GM23338 (cell line): ENCODE measurements around the gene SASH1. TPM values are rescaled to one million over a fixed set of nuclear protein-coding genes. Genes with fewer than 3 reads are reported as not detected.

Experiments used
- ATAC-seq: fragments of 200-7000 bp; cut with Tn5 transposase; 3 replicates; pipeline ENCODE4 v1.9.1; 2020
- DNase-seq: peaks from one replicate; pipeline ENCODE4 v3.0.0-alpha.2; 2015; ENCODE audit warnings: low spot score
- H2AFZ ChIP-seq: fragments of 200-600 bp; sonication (generic); 2 replicates; pipeline ENCODE4 v1.8.0; 2016; ENCODE audit warnings: antibody characterized with exemption, mild to moderate bottlenecking, moderate library complexity
- H3F3A ChIP-seq: fragments of 200-600 bp; sonication (generic); replicated peaks from 2 replicates; pipeline ENCODE4 v1.8.0; 2017; ENCODE audit warnings: antibody characterized with exemption, mixed run types, low read depth
- H3K27ac ChIP-seq: fragments of 200-600 bp; sonication (generic); 2 replicates; pipeline ENCODE4 v1.6.1; 2016; ENCODE audit warnings: low read depth
- H3K27me3 ChIP-seq: fragments of 200-600 bp; sonication (generic); 2 replicates; pipeline ENCODE4 v1.8.0; 2016; ENCODE audit warnings: mild to moderate bottlenecking, mixed run types, moderate library complexity; ENCODE audit not compliant: insufficient read depth
- H3K36me3 ChIP-seq: fragments of 200-600 bp; sonication (generic); 2 replicates; pipeline ENCODE4 v1.8.0; 2016; ENCODE audit warnings: mild to moderate bottlenecking; ENCODE audit not compliant: insufficient read depth
- H3K4me1 ChIP-seq: fragments of 200-600 bp; sonication (generic); 2 replicates; pipeline ENCODE4 v1.8.0; 2016; ENCODE audit warnings: mild to moderate bottlenecking, moderate library complexity; ENCODE audit not compliant: insufficient read depth
- H3K4me2 ChIP-seq: fragments of 200-600 bp; sonication (generic); 2 replicates; pipeline ENCODE4 v1.7.1; 2017; ENCODE audit warnings: mixed run types
- H3K4me3 ChIP-seq: fragments of 200-600 bp; sonication (generic); 2 replicates; pipeline ENCODE4 v1.6.1; 2016; ENCODE audit warnings: mixed run types
- H3K79me2 ChIP-seq: fragments of 200-600 bp; sonication (generic); replicated peaks from 2 replicates; pipeline ENCODE4 v1.8.0; 2017; ENCODE audit warnings: mild to moderate bottlenecking; ENCODE audit not compliant: insufficient read depth
- H3K9me2 ChIP-seq: fragments of 200-600 bp; sonication (generic); 2 replicates; pipeline ENCODE4 v1.8.0; 2017; ENCODE audit not compliant: insufficient read depth
- H4K20me1 ChIP-seq: fragments of 200-600 bp; sonication (generic); replicated peaks from 2 replicates; pipeline ENCODE4 v1.8.0; 2017; ENCODE audit warnings: mild to moderate bottlenecking; ENCODE audit not compliant: insufficient read depth
- H3K27ac Mint-ChIP-seq: 2 replicates; pipeline ENCODE4 v1.8.0; 2020; ENCODE audit warnings: inconsistent platforms, mild to moderate bottlenecking, moderate library complexity, mixed read lengths
- H3K27me3 Mint-ChIP-seq: 3 replicates; pipeline ENCODE4 v1.8.0; 2022; ENCODE audit warnings: low read depth, mild to moderate bottlenecking, moderate library complexity, mixed read lengths, inconsistent platforms; ENCODE audit not compliant: insufficient read depth, poor library complexity
- H3K36me3 Mint-ChIP-seq: 3 replicates; pipeline ENCODE4 v1.8.0; 2021; ENCODE audit warnings: low read depth, mild to moderate bottlenecking, inconsistent platforms, moderate library complexity, mixed read lengths
- H3K4me1 Mint-ChIP-seq: 3 replicates; pipeline ENCODE4 v1.8.0; 2020; ENCODE audit warnings: mild to moderate bottlenecking, inconsistent platforms, mixed read lengths
- H3K4me3 Mint-ChIP-seq: 3 replicates; pipeline ENCODE4 v1.8.0; 2021; ENCODE audit warnings: moderate library complexity, mild to moderate bottlenecking, inconsistent platforms, mixed read lengths
- H3K9me3 Mint-ChIP-seq: 3 replicates; pipeline ENCODE4 v1.8.0; 2020; ENCODE audit warnings: moderate library complexity, mild to moderate bottlenecking, inconsistent platforms, mixed read lengths
- ETS1 ChIP-seq: IDR thresholded peaks from 2 replicates; pipeline ENCODE4 v1.6.1; 2016; ENCODE audit warnings: antibody characterized with exemption
- EZH2 ChIP-seq: fragments of 200-600 bp; sonication (generic); IDR thresholded peaks from one replicate; pipeline ENCODE4 v1.8.0; 2017; ENCODE audit warnings: antibody characterized with exemption, mild to moderate bottlenecking, low read depth; ENCODE audit not compliant: unreplicated experiment
- EZH2phosphoT487 ChIP-seq: fragments of 200-600 bp; sonication (generic); IDR thresholded peaks from one replicate; pipeline ENCODE4 v1.8.1; 2018; ENCODE audit warnings: antibody characterized with exemption; ENCODE audit not compliant: unreplicated experiment
- JUNB ChIP-seq: IDR thresholded peaks from one replicate; pipeline ENCODE4 v1.6.1; 2016; ENCODE audit warnings: antibody characterized with exemption; ENCODE audit not compliant: unreplicated experiment
- ZNF114 ChIP-seq: fragments of 250-450 bp; sonication (Bioruptor Pico); IDR thresholded peaks from 2 replicates; pipeline ENCODE4 v1.5.0; 2020; ENCODE audit warnings: mild to moderate bottlenecking, moderate library complexity
- polyA plus RNA-seq: library from polyadenylated mRNA; unstranded; fragments of >200 nt; fragmentation: Nextera tagmentation; extraction: Ambion mirVana; gene quantifications from 2 replicates; pipeline ENCODE4 v1.2.1, GENCODE V29; 2016
- total RNA-seq: library from RNA; depleted of rRNA; stranded (reverse); fragments of >200 nt; shearing (Covaris generic); gene quantifications from 2 replicates; pipeline ENCODE4 v1.2.3, GENCODE V29; 2014
- TF ChIP-seq, protein P1 (sequence below), 2 experiments: fragments of 200-600 bp in 1 of 2; sonication (generic) in 1 of 2; conservative IDR thresholded peaks; 2 replicates each; pipeline versions ENCODE4 v1.5.1 to v1.6.1; 2016 to 2017; ENCODE audit warnings: antibody characterized with exemption in 2 of 2, low read depth in 2 of 2, mild to moderate bottlenecking in 2 of 2, moderate library complexity in 1 of 2

SASH1 gene
- total and polyA plus RNA-seq, 2 experiments from 2014 or later: 8.2 to 30.2 TPM

DNA sequence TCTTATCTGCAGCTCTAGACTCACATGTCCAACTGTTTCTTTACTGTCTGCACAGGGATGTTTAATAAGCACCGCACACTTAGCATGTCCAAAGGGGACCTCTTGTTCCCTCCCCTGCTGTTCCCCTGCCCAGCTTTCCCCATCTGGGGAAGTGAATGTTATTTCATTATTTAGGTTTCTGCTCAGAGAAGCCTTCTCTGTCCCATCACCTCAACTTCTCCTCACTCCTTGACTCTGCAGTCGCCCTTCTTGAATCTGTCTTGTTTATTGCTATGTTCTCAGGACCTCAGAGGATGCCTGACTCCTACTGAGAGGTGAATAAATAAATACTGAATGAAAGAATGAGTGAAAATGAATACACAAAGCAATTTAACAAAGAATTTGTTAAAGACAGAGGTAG, 121.0 kb downstream of the SASH1 start:
- H3K9me3 Mint-ChIP-seq: no peaks in the 10 kb centered on the region
- Histone ChIP-seq H3K27ac (no peak overlapping the region), H3K4me3 (no peak overlapping the region), H3K27me3 (no peaks in the 10 kb centered on the region), H3F3A (no peaks in the 10 kb centered on the region), H3K79me2 (0 out of 2 replicates have a peak, but pooled peaks cover 6% of the 10 kb centered on the region), H4K20me1 (0 out of 2 replicates have a peak, but pooled peaks cover 7% of the 10 kb centered on the region), H3K4me1 (peaks cover 9% of the 10 kb centered on the region; the same call in 1 of the 2 replicates), H2AFZ (no peak overlapping the region), H3K9me2 (no peaks in the 10 kb centered on the region), H3K4me2 (no peak overlapping the region), H3K36me3 (no peaks in the 10 kb centered on the region)
- H3K4me1 Mint-ChIP-seq: peaks cover 22% of the 10 kb centered on the region
- H3K27ac Mint-ChIP-seq: peak overlapping the region; percentile 11
- no peaks in the 10 kb centered on the region for H3K27me3 Mint-ChIP-seq
- H3K36me3 Mint-ChIP-seq: no peaks in the 10 kb centered on the region
- no peak for DNase-seq
- ATAC-seq: no peak
- no peak for TF ChIP-seq EZH2
- TF ChIP-seq JUNB: no peak
- no peak for TF ChIP-seq EZH2phosphoT487
- no peak for TF ChIP-seq ZNF114
- TF ChIP-seq ETS1: no peak
- no peak overlapping the region for H3K4me3 Mint-ChIP-seq

DNA sequence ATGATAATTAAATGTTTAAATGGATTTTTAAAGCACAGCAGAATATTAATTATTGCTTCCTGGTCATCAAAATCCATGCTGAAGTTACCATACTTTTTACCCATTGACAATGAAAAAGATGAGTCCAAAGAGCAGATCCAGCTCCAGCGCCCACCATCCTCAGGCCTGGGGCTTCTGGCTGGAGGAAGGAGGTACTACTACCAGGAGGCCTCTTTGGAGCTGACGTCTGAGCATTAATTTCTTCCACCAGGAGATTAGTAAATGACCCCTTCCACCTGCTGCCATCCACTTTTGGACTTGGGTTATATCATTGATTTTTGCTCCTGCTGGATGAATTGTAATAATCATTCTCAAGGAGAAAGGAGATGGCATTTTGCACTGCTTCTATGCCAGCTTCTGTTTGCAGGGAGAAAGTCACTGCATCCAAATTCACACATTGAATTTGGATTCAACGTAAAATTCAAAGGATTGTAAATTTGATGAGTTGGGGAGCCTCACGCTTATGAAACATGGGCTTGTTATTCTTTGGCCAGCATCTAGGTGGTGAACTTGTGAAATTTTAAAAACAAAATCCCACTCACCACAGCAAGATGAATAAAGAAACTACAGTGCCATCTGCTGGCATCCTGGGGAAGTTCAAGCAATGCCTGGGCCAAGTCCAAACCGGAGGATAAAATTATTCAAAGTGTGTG, 121.8 kb downstream of the SASH1 start:
- H3K4me1 Mint-ChIP-seq: peaks cover 22% of the 10 kb centered on the region
- no peak overlapping the region for H3K27ac ChIP-seq
- H3K27ac Mint-ChIP-seq: no peak overlapping the region; the same call in 1 of the 2 replicates
- H3K27me3 ChIP-seq: no peaks in the 10 kb centered on the region
- H3F3A ChIP-seq: no peaks in the 10 kb centered on the region
- H3K4me1 ChIP-seq: peaks cover 9% of the 10 kb centered on the region; the same call in 1 of the 2 replicates
- no peak overlapping the region for H3K4me3 ChIP-seq
- H3K4me3 Mint-ChIP-seq: no peak overlapping the region
- H3K4me2 ChIP-seq: no peak overlapping the region
- H3K36me3 Mint-ChIP-seq: no peaks in the 10 kb centered on the region
- no peaks in the 10 kb centered on the region for H3K9me2 ChIP-seq
- TF ChIP-seq, protein P1, sequence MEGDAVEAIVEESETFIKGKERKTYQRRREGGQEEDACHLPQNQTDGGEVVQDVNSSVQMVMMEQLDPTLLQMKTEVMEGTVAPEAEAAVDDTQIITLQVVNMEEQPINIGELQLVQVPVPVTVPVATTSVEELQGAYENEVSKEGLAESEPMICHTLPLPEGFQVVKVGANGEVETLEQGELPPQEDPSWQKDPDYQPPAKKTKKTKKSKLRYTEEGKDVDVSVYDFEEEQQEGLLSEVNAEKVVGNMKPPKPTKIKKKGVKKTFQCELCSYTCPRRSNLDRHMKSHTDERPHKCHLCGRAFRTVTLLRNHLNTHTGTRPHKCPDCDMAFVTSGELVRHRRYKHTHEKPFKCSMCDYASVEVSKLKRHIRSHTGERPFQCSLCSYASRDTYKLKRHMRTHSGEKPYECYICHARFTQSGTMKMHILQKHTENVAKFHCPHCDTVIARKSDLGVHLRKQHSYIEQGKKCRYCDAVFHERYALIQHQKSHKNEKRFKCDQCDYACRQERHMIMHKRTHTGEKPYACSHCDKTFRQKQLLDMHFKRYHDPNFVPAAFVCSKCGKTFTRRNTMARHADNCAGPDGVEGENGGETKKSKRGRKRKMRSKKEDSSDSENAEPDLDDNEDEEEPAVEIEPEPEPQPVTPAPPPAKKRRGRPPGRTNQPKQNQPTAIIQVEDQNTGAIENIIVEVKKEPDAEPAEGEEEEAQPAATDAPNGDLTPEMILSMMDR (conservative IDR thresholded peaks at IDR 0.05; ENCODE audit: low read depth in 2 of 2): peak; percentile 89 to 99
- no peak for TF ChIP-seq EZH2phosphoT487
- no peak for TF ChIP-seq ETS1
- TF ChIP-seq JUNB: no peak
- no peaks in the 10 kb centered on the region for H3K36me3 ChIP-seq
- 0 out of 2 replicates have a peak, but pooled peaks cover 10% of the 10 kb centered on the region for H4K20me1 ChIP-seq
- ATAC-seq: peak; percentile 85
- H2AFZ ChIP-seq: no peak overlapping the region
- 0 out of 2 replicates have a peak, but pooled peaks cover 6% of the 10 kb centered on the region for H3K79me2 ChIP-seq
- peak; percentile 80 for DNase-seq
- no peaks in the 10 kb centered on the region for H3K27me3 Mint-ChIP-seq
- H3K9me3 Mint-ChIP-seq: no peaks in the 10 kb centered on the region
